Gastrocnemius medialis (tissue), 4 donors: Measurements from ENCODE around the gene TLE5. TPM values are rescaled to one million over a fixed set of nuclear protein-coding genes. Genes with fewer than 3 reads are reported as not detected.

Experiments used
- ATAC-seq, 2 donors: fragments of 150-250 bp; one replicate each; pipeline ENCODE4 v1.9.1; 2016
- DNase-seq, 2 donors: peaks; one replicate each; pipeline ENCODE4 v3.0.0-alpha.2; 2019
- H3K27ac ChIP-seq, 4 donors: fragments of 200-600 bp; sonication (generic); 1 replicate in 1 of 4; 2 replicates in 3 of 4; pipeline ENCODE4 v1.5.1; 2016 to 2018; ENCODE audit warnings: mild to moderate bottlenecking in 2 of 4, moderate library complexity in 1 of 4
- H3K27me3 ChIP-seq, 3 donors: fragments of 200-600 bp; sonication (generic) in 2 of 3; 1 replicate in 1 of 3; 2 replicates in 2 of 3; pipeline versions ENCODE4 v1.5.1 to v1.6.0; 2016 to 2019; ENCODE audit warnings: mild to moderate bottlenecking in 1 of 3, moderate library complexity in 1 of 3
- H3K36me3 ChIP-seq, 2 donors: fragments of 200-600 bp; sonication (generic) in 1 of 2; one replicate each; pipeline ENCODE4 v1.5.1; 2017 to 2018
- H3K4me1 ChIP-seq, 2 donors: fragments of 200-600 bp; sonication (generic) in 1 of 2; one replicate each; pipeline ENCODE4 v1.5.1; 2016 to 2017; ENCODE audit warnings: mild to moderate bottlenecking in 2 of 2
- H3K4me3 ChIP-seq, 4 donors: fragments of 200-600 bp; sonication (generic) in 3 of 4; 1 replicate in 1 of 4; 2 replicates in 3 of 4; pipeline ENCODE4 v1.5.1; 2016 to 2019; ENCODE audit warnings: mild to moderate bottlenecking in 2 of 4
- H3K9me3 ChIP-seq, 3 donors: fragments of 200-600 bp; sonication (generic) in 2 of 3; 1 replicate in 1 of 3; 2 replicates in 2 of 3; pipeline ENCODE4 v1.5.1; 2016 to 2019
- POLR2A ChIP-seq, 2 donors: fragments of 450-650 bp; IDR thresholded peaks; one replicate each; pipeline ENCODE4 v1.6.1; 2017; ENCODE audit warnings: antibody characterized with exemption in 2 of 2, mild to moderate bottlenecking in 2 of 2, moderate library complexity in 2 of 2
- in situ Hi-C, 4 donors: fragments of 200-750 bp; cut with MboI; loops; one replicate each; pipeline versions ENCODE4 v1.15.0 to v1.8.0; 2017; ENCODE audit warnings: low sequenced_read_pairs in 4 of 4
- intact Hi-C: fragments of 100-400 bp; cut with DNase I; formaldehyde crosslinking; loops from one replicate; pipeline ENCODE4 v1.15.1; 2023; ENCODE audit warnings: low total_unique reads
- total RNA-seq, 4 donors: library from RNA; depleted of rRNA; stranded (reverse); fragments of >200 nt; gene quantifications; one replicate each; pipeline versions ENCODE4 v1.1.0 to v1.2.3, GENCODE V29; 2016
- TF ChIP-seq, protein P1 (sequence below), 5 experiments: fragments of 450-650 bp in 3 of 5; fragments of 200-600 bp in 2 of 5; sonication (generic) in 2 of 5; IDR thresholded peaks in 4 of 5; conservative IDR thresholded peaks in 1 of 5; 1 replicate in 4 of 5; 2 replicates in 1 of 5; pipeline ENCODE4 v1.5.1; 2016 to 2019; ENCODE audit warnings: antibody characterized with exemption in 5 of 5, mild to moderate bottlenecking in 3 of 5, moderate library complexity in 3 of 5

The TLE5 gene, protein sequence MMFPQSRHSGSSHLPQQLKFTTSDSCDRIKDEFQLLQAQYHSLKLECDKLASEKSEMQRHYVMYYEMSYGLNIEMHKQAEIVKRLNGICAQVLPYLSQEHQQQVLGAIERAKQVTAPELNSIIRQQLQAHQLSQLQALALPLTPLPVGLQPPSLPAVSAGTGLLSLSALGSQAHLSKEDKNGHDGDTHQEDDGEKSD
- 100 to 1,000 TPM; 437 to 686 (median 474) TPM for total RNA-seq

DNA sequence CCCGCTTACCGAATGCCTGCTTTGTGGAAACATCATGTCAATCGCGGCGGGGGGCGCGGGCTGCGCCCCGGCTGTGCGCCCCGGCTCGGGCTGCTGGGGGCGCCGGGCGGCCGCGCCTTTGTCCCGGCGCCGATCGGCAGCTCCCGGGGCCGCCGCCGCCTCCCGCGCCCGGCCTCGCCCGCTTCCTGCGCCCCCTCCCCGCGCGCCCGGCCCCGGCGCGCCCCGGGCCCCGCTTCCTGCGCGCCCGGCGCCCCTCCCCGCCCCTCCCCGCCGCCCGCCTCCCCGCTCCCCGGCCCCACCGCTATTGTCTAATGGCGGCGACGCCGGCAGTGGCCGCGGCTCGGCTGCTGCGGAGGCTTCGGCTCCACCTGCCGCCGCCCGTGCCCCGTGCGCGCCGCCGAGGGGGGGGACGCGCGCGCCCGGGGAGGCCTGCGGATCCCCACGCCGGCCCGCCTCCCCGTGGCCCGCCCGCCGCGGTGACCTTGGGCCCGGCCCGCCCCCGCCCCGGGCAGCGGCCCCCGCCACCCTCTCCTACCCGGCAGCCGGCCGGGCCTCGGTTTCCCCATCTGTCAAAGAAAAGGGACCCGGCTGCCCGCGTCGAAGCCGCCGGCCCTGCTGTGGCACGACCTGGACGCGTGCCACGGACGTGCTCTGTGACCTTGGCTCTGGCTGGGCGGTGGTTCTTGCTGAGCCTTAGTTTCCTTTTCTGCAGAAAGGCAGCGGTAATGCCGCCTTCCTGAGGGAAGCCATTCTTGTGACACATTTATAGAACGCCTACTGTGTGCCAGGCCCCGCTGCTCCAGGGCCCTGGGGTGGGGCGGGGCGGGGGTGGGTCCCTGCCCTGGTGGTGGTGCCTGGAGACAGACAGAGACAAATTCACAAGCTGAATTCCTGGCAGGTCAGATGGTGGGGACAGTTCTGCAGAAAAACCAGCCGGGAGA is at the start of gene TLE5:
TLE5 (minus strand) TSS at position 331 of the 941 bp plus-strand sequence; CDS start at position 36, 295 bp downstream.
- TF ChIP-seq POLR2A (IDR thresholded peaks at IDR 0.05) = peak; percentile 17 to 37
- TF ChIP-seq, protein P1, sequence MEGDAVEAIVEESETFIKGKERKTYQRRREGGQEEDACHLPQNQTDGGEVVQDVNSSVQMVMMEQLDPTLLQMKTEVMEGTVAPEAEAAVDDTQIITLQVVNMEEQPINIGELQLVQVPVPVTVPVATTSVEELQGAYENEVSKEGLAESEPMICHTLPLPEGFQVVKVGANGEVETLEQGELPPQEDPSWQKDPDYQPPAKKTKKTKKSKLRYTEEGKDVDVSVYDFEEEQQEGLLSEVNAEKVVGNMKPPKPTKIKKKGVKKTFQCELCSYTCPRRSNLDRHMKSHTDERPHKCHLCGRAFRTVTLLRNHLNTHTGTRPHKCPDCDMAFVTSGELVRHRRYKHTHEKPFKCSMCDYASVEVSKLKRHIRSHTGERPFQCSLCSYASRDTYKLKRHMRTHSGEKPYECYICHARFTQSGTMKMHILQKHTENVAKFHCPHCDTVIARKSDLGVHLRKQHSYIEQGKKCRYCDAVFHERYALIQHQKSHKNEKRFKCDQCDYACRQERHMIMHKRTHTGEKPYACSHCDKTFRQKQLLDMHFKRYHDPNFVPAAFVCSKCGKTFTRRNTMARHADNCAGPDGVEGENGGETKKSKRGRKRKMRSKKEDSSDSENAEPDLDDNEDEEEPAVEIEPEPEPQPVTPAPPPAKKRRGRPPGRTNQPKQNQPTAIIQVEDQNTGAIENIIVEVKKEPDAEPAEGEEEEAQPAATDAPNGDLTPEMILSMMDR (IDR thresholded peaks at IDR 0.05 in 4 of 5, conservative IDR thresholded peaks at IDR 0.05 in 1 of 5) = no peak
- H3K9me3 ChIP-seq = no peaks in the 10 kb centered on the region
- intact Hi-C loops (no loop called here), in situ Hi-C loops (loop anchor here in 1 of 4 donors (25.0 kb wide), 1 partner anchor 100 kb away; no protein-coding TSS in a partner anchor)
- H3K4me1 ChIP-seq = peaks cover 38 to 41% of the 10 kb centered on the region in 2 donors
- H3K27ac ChIP-seq = peak within 1 kb of the TSS; percentile 90 to 99 (median 96)
- ATAC-seq (peak; percentile 72 to 79), DNase-seq (peak in 1 of 2 donors; percentile 57)
- H3K27me3 ChIP-seq = no peaks in the 10 kb centered on the region
- H3K36me3 ChIP-seq = peaks cover 3 to 20% of the 10 kb centered on the region in 2 donors
- peak within 1 kb of the TSS; percentile 78 to 92 (median 84) for H3K4me3 ChIP-seq

DNA sequence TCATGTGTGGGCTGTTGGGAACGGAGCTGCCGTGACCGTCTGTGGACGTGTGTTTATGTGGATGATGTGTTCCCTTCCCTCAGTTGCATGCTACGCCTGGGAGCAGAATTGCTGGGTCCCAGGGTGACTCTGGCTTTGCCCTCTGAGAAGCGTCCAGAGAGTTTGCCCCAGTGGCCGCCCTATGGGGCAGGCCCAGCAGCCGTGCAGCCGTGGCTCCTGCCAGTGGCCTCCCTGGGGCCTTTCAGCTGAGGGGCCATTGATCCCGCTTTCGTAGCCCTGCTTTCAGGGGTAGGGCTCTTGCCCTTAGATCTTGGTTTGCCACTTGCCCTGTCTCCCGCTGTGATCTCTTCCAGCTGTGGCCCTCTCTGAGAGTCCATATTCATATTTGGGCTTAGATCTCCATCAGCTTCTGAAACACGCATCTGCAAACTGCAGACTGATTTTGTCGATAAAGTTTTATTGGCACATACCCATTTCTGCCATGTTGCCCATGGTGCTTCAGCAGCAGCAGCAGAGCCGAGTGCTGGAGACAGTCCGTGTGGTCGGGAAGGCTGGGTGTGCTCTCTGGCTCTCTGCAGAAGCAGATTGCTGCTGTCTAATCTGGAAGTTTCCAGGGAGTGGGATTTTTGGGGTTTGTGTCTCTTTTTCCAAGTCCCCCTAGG is 49.4 kb upstream of the TLE5 start:
- H3K9me3 ChIP-seq = no peaks in the 10 kb centered on the region
- in situ Hi-C loops = no loop called here
- intact Hi-C loops = no loop called here
- no peak overlapping the region for H3K27ac ChIP-seq
- H3K27me3 ChIP-seq = no peaks in the 10 kb centered on the region
- DNase-seq (no peak), ATAC-seq (no peak)
- H3K4me1 ChIP-seq = peaks cover 0 to 13% of the 10 kb centered on the region in 2 donors
- no peak overlapping the region for H3K4me3 ChIP-seq
- peaks cover 0 to 10% of the 10 kb centered on the region in 2 donors for H3K36me3 ChIP-seq
- no peak for TF ChIP-seq POLR2A (IDR thresholded peaks at IDR 0.05)
- TF ChIP-seq, protein P1 (IDR thresholded peaks at IDR 0.05 in 4 of 5, conservative IDR thresholded peaks at IDR 0.05 in 1 of 5) = no peak

DNA sequence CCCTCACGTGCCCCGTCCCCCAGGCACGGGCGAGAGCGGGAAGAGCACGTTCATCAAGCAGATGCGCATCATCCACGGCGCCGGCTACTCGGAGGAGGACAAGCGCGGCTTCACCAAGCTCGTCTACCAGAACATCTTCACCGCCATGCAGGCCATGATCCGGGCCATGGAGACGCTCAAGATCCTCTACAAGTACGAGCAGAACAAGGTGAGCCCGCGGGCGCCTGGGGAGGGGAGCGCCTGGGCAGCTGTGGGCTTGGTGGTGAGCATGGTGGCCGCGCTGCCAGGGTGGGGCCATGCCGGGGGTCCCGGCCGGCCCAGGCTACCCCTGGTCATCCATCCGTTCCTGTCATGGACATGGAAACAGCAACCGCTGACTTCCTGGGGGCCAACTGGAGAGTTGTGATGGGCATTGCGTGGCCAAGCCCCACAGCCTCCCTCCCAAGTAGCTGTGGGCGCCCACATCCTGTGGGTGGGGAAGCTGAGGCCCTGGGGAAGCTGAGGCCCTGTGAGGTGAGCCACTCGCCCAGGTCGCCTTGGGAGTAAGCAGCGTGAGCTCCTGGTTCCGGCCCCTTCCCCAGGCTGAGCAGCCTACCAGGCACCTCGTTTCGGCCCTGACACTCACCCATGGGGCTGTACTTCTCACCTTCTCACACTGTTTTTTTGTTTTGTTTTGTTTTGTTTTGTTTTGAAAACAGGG is 48.0 kb upstream of the TLE5 start:
- Histone ChIP-seq H3K9me3 (no peaks in the 10 kb centered on the region), H3K36me3 (peaks cover 0 to 9% of the 10 kb centered on the region in 2 donors), H3K27ac (no peak overlapping the region), H3K4me1 (peaks cover 0 to 25% of the 10 kb centered on the region in 2 donors), H3K4me3 (no peak overlapping the region), H3K27me3 (no peaks in the 10 kb centered on the region)
- DNase-seq (no peak), ATAC-seq (no peak)
- intact Hi-C loops (no loop called here), in situ Hi-C loops (no loop called here)
- TF ChIP-seq, protein P1 (IDR thresholded peaks at IDR 0.05 in 4 of 5, conservative IDR thresholded peaks at IDR 0.05 in 1 of 5) = no peak
- no peak for TF ChIP-seq POLR2A (IDR thresholded peaks at IDR 0.05)

DNA sequence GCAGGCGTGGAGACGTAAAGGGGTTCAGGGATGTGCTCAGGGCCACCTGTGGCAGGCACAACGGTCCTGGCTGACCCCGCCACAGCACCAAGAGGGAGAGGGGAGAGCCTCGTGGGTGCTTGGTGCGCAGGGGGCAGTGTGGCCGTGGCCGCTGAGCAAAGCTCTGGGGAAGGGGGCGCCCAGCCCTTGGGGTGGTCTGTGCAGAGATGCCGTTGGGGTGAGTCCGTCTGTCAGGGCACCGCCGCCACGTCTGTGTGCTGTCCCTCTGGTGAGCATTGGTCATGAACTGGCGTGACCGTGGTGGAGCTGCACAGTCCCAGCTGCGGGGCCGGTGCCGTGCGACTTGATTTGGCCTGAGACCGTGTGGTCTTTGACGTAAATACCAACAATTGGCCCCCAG is 47.2 kb upstream of the TLE5 start:
- Histone ChIP-seq H3K36me3 (peaks cover 0 to under 1% of the 10 kb centered on the region in 2 donors), H3K4me3 (no peak overlapping the region), H3K9me3 (no peaks in the 10 kb centered on the region), H3K4me1 (peaks cover 2 to 31% of the 10 kb centered on the region in 2 donors), H3K27ac (no peak overlapping the region), H3K27me3 (no peaks in the 10 kb centered on the region)
- no peak for TF ChIP-seq POLR2A (IDR thresholded peaks at IDR 0.05)
- TF ChIP-seq, protein P1 (IDR thresholded peaks at IDR 0.05 in 4 of 5, conservative IDR thresholded peaks at IDR 0.05 in 1 of 5) = no peak
- ATAC-seq = no peak
- DNase-seq = no peak
- in situ Hi-C loops (loop anchor here in 2 of 4 donors (10.0 kb wide), 2 partner anchors 145 to 155 kb away; no protein-coding TSS in a partner anchor), intact Hi-C loops (loop anchor here (5.0 kb wide), 1 partner anchor 82 kb away; the partner anchor contains the start of gene TLE2)
